NCI-H146 treated with DMSO at 0.1 percent for 48 hours (cell line): Measurements from ENCODE around the gene IL21R.
"Not testable (repeated sequence)": the region's sequence is repeated elsewhere in the genome, so short reads cannot be mapped to it uniquely, and the experiment has no call there.

Experiments
- DNase-seq: peaks from one replicate; lab custom pipeline; 2025; ENCODE audit not compliant: unreplicated experiment; lab: John Stamatoyannopoulos, UW

Gene IL21R

GRCh38 chr16:27426423-27427408, 24.7 kb downstream of the IL21R start:
- DNase-seq = no peak

- DNase-seq = no peak
Observed at GRCh38 chr16:27427538-27427937, 25.6 kb downstream of the IL21R start.

GRCh38 chr16:27428026-27428785, 26.2 kb downstream of the IL21R start:
- no peak for DNase-seq

GRCh38 chr16:27429330-27429871, 27.4 kb downstream of the IL21R start:
- no peak for DNase-seq

GRCh38 chr16:27429981-27430441, 28.0 kb downstream of the IL21R start:
- no peak for DNase-seq

- no peak for DNase-seq
Observed at GRCh38 chr16:27430512-27430911, 28.5 kb downstream of the IL21R start.

GRCh38 chr16:27430923-27431484, 29.0 kb downstream of the IL21R start:
- DNase-seq = no peak

- DNase-seq = no peak
Observed at GRCh38 chr16:27431773-27432532, 30.0 kb downstream of the IL21R start.

GRCh38 chr16:27432558-27432957, 30.6 kb downstream of the IL21R start:
- DNase-seq = no peak

GRCh38 chr16:27433191-27433590, 31.2 kb downstream of the IL21R start:
- not testable (repeated sequence) for DNase-seq

- no peak for DNase-seq
Observed at GRCh38 chr16:27433636-27434035, 31.7 kb downstream of the IL21R start.

GRCh38 chr16:27434141-27435051, 32.4 kb downstream of the IL21R start:
- DNase-seq = no peak

GRCh38 chr16:27435146-27435545, 33.2 kb downstream of the IL21R start:
- DNase-seq = not testable (repeated sequence)

- no peak for DNase-seq
Observed at GRCh38 chr16:27436065-27436464, 34.1 kb downstream of the IL21R start.

- no peak for DNase-seq
Observed at GRCh38 chr16:27436921-27437650, 35.1 kb downstream of the IL21R start.

- no peak for DNase-seq
Observed at GRCh38 chr16:27437946-27438345, 36.0 kb downstream of the IL21R start.

- DNase-seq = no peak
Observed at GRCh38 chr16:27439271-27440018, 37.5 kb downstream of the IL21R start.

- no peak for DNase-seq
Observed at GRCh38 chr16:27441276-27441675, 39.3 kb downstream of the IL21R start.
